IPS-NIHi7 (cell line): ENCODE results near the gene MEI1.
A peak's percentile ranks its signal among the peaks of the same experiment; 100 is the strongest.

ENCODE experiments used
- DNase-seq: peaks from one replicate; pipeline ENCODE4 v3.0.0; 2012; ENCODE audit warnings: mixed read lengths; ENCODE audit errors: extremely low spot score

MEI1 gene

GRCh38 chr22:41782316-41782715, 83.0 kb downstream of the MEI1 start:
- no peak for DNase-seq

DNA sequence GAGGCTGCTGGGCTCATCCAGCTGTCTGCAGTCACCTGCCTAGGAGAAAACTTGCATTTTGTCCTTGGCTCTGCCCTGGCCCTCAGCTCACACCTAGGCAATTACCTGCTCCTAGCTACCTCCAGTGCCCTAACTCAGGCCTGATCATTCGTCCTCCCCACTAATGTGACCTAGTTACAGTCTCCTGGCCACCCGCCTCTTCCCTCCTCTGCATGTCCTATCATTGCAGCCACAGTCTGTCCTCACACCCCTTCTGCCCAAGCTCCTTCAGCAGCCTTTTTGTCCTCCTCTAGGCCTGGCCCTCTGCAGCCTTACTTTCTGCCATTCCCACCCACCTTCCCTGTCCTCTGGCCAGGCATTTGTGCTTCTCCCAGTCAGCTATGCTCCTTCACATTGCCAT, 83.4 kb downstream of the MEI1 start:
- DNase-seq, result no peak

DNA sequence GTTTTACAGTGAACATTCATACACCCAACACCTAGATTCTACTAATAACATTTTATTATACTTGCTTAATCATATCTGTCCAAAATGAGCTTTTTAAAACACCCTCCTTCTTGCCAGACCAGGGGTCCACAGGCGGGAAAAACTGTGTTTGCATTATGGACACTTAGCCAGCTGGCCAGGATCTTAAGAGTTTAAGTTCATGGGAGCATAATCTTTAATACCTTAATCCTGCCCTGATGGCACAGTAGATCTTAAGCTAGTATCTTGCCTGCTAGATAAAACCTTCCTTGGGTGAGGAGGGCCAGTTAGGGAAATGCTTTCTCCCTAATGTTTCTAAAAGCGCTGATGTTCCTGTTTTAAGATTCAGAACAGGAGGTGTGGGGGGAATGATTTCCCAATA, 88.0 kb downstream of the MEI1 start:
- DNase-seq, result no peak

- no peak for DNase-seq
Observed at GRCh38 chr22:41793871-41794270, 94.6 kb downstream of the MEI1 start.

- no peak for DNase-seq
Observed at GRCh38 chr22:41798736-41799135, 99.4 kb downstream of the MEI1 start.

GRCh38 chr22:41799486-41800347, 100.4 kb downstream of the MEI1 start:
- DNase-seq, result peak; percentile 63

DNA sequence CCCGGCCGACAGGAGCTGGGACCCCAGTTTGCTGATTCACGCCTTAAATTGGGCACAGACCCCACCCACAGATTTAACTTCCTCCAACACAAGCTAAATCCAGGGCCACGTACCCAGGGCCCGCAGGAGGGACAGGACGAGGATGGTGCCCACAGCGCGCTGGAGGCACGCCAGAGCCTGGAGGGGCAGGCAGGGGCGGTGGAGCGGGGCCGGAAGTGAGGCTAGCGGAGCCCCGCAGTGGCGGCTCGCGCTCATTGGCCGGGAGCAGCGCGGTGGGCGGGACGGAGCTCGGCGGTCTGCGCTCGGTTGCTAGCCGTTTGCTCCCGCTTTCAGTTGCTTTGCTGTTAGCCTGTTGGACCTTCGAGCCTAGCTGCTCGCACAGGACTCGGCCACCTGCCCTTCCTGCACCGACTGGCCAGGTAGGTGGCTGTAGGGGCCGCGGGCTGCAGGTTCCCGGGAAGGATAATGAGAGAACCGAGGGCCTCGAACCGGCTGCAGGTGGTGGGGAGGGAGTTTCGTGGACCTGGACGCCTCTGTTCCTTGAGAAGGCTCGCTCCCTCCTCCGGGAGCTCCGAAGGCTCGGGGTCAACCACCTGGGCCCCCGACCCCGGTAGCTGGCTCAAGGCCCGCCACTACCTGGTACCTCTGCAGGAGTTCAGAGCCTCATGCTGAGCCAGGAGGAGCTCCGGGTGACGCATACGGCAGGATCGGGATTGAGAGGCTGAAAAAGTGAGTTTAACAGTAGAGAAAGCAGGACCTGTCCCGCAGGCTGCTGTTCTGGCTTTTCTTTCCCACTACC, 101.2 kb downstream of the MEI1 start, which contains the start of gene CCDC134:
Gene CCDC134, plus strand, starts transcription at position 332 of the 799 bp plus-strand sequence. CDS start 8,212 bp downstream, outside the sequence.
- DNase-seq, result peak; percentile 99

DNA sequence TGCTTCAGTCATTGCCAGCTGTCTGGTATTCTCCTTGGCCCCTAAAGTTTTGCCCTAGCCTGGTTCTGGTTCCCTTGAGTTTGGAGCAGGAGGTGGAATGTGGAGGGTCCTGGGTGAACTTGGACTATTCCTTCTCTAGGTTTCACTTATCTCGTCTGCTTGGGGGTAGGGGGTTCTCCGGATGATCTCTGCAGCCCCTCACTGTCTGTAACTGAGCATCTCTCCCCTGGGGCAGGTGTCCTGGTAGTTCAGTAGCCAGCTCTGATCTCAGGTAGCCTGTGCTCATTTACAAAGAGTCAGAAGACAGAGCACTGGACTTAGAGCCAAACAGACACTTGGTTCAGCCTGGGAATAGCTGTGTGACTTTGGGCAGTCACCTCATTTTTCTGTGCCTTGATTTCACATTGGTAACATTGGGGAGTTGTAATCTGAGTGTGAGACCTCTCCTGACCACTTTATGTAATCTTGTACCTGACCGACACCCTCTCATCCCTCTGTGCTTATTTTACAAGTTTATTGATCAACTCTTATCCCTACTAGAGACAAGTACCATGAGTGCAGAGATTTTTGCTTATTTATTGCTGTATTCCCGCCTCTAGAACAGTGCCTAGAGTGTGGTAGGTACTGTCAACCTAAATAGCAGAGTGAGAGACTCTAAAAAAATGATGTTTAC, 102.0 kb downstream of the MEI1 start:
- DNase-seq, result no peak

- no peak for DNase-seq
Observed at GRCh38 chr22:41801886-41802285, 102.6 kb downstream of the MEI1 start.

DNA sequence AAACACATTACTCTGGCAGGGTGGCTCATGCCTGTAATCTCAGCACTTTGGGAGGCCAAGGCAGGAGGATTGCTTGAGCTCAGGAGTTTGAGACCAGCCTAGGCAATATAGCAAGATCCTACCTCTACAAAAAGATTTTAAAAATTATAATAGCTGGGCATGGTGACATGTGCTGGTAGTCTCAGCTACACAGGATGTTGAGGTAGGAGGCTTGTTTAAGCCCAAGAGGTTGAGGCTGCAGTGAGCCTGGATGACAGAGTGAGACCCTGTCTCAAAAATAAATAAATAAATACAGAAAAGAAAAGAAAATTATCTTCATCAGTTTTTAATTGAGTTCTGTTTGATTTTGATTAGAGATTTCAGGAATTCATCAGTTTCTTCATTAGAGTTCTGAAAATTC, 106.3 kb downstream of the MEI1 start:
- DNase-seq, result no peak

DNA sequence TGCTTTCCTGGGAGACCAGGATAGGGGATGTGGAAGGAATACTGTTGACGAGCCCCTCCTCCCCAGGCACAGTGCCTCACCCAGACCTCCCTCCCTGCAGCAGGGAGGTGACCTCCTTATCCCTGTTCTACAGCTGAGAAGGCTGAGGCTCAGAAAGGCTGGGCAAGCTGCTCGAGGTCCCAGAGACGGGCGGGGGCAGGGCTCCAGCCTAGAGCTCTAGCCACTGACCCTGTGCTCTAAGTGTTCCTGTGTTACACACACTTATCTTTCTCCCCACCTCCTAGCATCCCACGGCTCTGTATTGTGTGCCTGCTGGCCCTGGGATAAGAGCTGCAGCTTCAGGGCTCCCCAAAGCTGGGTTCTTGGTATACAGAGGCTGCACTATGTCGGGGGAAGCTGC, 109.1 kb downstream of the MEI1 start:
- no peak for DNase-seq

GRCh38 chr22:41810022-41810421, 110.7 kb downstream of the MEI1 start:
- no peak for DNase-seq

DNA sequence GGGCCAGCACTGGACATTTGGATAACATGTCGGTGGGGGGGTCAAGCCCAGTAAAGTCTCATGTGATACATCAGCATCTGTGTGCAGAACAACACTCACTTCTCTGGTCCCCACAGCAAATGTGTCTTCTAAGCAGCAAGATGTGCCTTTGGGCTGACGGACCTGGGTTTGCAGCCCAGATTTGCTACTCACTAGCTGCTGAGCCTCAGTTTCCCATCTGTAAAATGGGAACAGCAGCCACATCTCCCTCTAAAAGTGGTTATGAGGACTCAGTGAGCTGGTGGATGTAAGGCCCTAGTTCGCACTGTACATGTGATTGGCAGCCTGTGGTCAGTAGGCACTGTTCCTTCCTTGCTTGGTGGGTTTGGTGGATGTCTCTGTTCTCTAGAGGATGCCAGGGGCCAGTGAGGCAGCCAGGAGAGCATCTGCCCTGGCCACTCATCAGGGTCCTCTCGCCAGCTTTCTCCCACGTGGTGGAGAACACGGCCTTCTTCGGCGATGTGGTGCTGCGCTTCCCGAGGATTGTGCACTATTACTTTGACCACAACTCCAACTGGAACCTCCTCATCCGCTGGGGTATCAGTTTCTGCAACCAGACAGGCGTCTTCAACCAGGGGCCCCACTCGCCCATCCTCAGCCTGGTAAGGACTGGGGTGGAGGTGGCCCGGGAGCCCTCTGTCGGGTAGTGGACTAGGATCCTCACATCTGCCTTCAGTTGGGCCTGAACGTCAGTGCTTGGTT, 113.7 kb downstream of the MEI1 start:
- DNase-seq, result no peak

GRCh38 chr22:41813726-41814410, 114.6 kb downstream of the MEI1 start:
- no peak for DNase-seq

- no peak for DNase-seq
Observed at GRCh38 chr22:41815716-41816115, 116.4 kb downstream of the MEI1 start.

- no peak for DNase-seq
Observed at GRCh38 chr22:41816241-41816640, 116.9 kb downstream of the MEI1 start.

DNA sequence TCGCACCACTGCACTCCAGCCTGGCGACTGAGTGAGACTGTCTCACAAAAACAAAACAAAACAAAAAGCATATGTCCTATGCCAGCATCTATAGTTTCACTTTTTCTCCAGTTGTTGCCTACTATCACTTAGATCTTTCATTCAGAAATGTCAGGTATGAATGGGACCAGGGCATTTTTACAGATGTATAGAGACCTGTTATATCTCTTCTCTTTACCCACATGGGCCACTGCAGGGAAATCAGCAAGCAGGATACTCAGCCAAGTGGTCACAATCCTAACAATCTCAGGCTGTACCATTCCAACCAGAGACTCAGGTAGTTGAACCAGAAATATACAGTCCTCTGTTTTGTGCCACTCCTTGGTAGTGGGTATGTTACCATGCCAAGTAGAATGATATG, 117.6 kb downstream of the MEI1 start:
- no peak for DNase-seq

- no peak for DNase-seq
Observed at GRCh38 chr22:41818011-41818410, 118.7 kb downstream of the MEI1 start.

- DNase-seq, result no peak
Observed at GRCh38 chr22:41818596-41818995, 119.3 kb downstream of the MEI1 start.

GRCh38 chr22:41819257-41819656, 120.0 kb downstream of the MEI1 start:
- DNase-seq, result no peak

DNA sequence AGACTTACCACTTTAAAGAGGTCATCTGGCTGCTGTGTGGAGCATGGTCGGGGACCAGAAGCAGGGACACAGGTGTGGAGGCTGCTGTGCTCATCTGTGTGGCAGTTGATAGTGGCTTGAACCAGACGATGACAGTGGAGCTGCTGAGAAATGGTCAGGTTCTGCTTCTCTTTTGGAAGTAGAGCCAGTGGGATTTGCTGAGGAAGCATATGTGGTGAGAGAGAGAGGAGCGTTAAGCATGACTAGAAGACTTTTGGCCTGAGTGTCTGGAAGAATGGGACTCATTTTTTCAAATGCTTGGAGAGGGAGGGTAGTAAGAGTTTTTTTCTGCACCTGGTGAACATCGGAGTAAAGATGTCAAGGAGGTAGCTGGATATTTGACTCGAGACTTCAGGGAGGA, 121.1 kb downstream of the MEI1 start:
- no peak for DNase-seq
